HG02885 (cell line): ENCODE data around the gene KIF12.
A peak's percentile ranks its signal among the peaks of the same experiment; 100 is the strongest.

Experiments used
- ATAC-seq: cut with Tn5 transposase; IDR thresholded peaks from one replicate; pipeline ENCODE4 v1.9.1; 2021; ENCODE audit warnings: mild to moderate bottlenecking; ENCODE audit not compliant: unreplicated experiment, poor library complexity

The KIF12 gene

GRCh38 chr9:114108016-114108833 is 9.1 kb upstream of the KIF12 start:
- ATAC-seq = peak; percentile 75

GRCh38 chr9:114107286-114108001 is 8.4 kb upstream of the KIF12 start:
- peak; percentile 21 for ATAC-seq

- ATAC-seq = no peak
Measured at GRCh38 chr9:114105236-114105635, 6.1 kb upstream of the KIF12 start.

GRCh38 chr9:114102484-114102883 is 3.4 kb upstream of the KIF12 start:
- no peak for ATAC-seq

- no peak for ATAC-seq
Measured at GRCh38 chr9:114100536-114100935, 1.4 kb upstream of the KIF12 start.

- no peak for ATAC-seq
Measured at GRCh38 chr9:114099669-114100270, 678 bp upstream of the KIF12 start.

- no peak for ATAC-seq
Measured at GRCh38 chr9:114098021-114098935, 814 bp downstream of the KIF12 start.

- ATAC-seq = no peak
Measured at GRCh38 chr9:114097613-114098020, 1.5 kb downstream of the KIF12 start.

- ATAC-seq = no peak
Measured at GRCh38 chr9:114096866-114097612, 2.1 kb downstream of the KIF12 start.

- ATAC-seq = no peak
Measured at GRCh38 chr9:114096041-114096511, 3.0 kb downstream of the KIF12 start.

- no peak for ATAC-seq
Measured at GRCh38 chr9:114094971-114095370, 4.1 kb downstream of the KIF12 start.

- no peak for ATAC-seq
Measured at GRCh38 chr9:114093761-114094505, 5.2 kb downstream of the KIF12 start.

GRCh38 chr9:114093031-114093471 is 6.0 kb downstream of the KIF12 start:
- no peak for ATAC-seq

GRCh38 chr9:114092336-114092735 is 6.8 kb downstream of the KIF12 start:
- ATAC-seq = no peak

- ATAC-seq = no peak
Measured at GRCh38 chr9:114091711-114092110, 7.4 kb downstream of the KIF12 start.

GRCh38 chr9:114090798-114091197 is 8.3 kb downstream of the KIF12 start:
- no peak for ATAC-seq

GRCh38 chr9:114089206-114089840 is 9.8 kb downstream of the KIF12 start:
- ATAC-seq = no peak

GRCh38 chr9:114088571-114089170 is 10.4 kb downstream of the KIF12 start:
- no peak for ATAC-seq
